ENCODE data around the gene DARS2. TPM values are rescaled to one million over a fixed set of nuclear protein-coding genes. Genes with fewer than 3 reads are reported as not detected.

DARS2 gene
- polyA plus RNA-seq, 3 donors, result 24.5 to 27.4 (median 24.9) TPM

Other genes starting within 250 kb of the DARS2 start
- 1 to 10 TPM in 1 of 3 donors, under 1 TPM in 2; 0.25 to 1.3 (median 0.34) TPM for gene SLC9C2, start 221.6 kb upstream of the DARS2 start, polyA plus RNA-seq (ENCODE audit: insufficient read length in 3 of 3)
- gene TEX50, start 189.3 kb upstream of the DARS2 start, polyA plus RNA-seq (ENCODE audit: insufficient read length in 3 of 3), result not detected
- gene ANKRD45, start 154.8 kb upstream of the DARS2 start, polyA plus RNA-seq (ENCODE audit: insufficient read length in 3 of 3), result 1 to 10 TPM; 3.9 to 5.6 (median 4.7) TPM
- gene KLHL20, start 109.7 kb upstream of the DARS2 start, polyA plus RNA-seq (ENCODE audit: insufficient read length in 3 of 3), result 10 to 100 TPM; 21.4 to 23.9 (median 22.5) TPM
- gene CENPL, start 210 bp downstream of the DARS2 start, polyA plus RNA-seq (ENCODE audit: insufficient read length in 3 of 3), result 10 to 100 TPM in 2 of 3 donors, 1 to 10 TPM in 1; 9.7 to 13.0 (median 12.5) TPM
- 100 to 1,000 TPM; 562 to 661 (median 614) TPM for gene GAS5, start 43.3 kb downstream of the DARS2 start, polyA plus RNA-seq (ENCODE audit: insufficient read length in 3 of 3)
- gene ZBTB37, start 43.7 kb downstream of the DARS2 start, polyA plus RNA-seq (ENCODE audit: insufficient read length in 3 of 3), result 10 to 100 TPM in 2 of 3 donors, 1 to 10 TPM in 1; 8.9 to 11.5 (median 10.1) TPM
- gene SERPINC1, start 92.7 kb downstream of the DARS2 start, polyA plus RNA-seq (ENCODE audit: insufficient read length in 3 of 3), result under 1 TPM; 0.40 to 0.79 (median 0.56) TPM
- gene RC3H1, start 197.7 kb downstream of the DARS2 start, polyA plus RNA-seq (ENCODE audit: insufficient read length in 3 of 3), result 10 to 100 TPM; 11.8 to 15.3 (median 13.8) TPM